CD4-positive, CD25-positive, alpha-beta regulatory T cell (primary cell): ENCODE measurements around the gene MYBL2. TPM values are rescaled to one million over a fixed set of nuclear protein-coding genes. Genes with fewer than 3 reads are reported as not detected.
A peak's percentile ranks its signal among the peaks of the same experiment; 100 is the strongest.

Experiments used
- ATAC-seq, 2 donors: fragments of 150-1000 bp; cut with Tn5 transposase; one replicate each; pipeline ENCODE4 v1.10.0; 2021; ENCODE audit warnings: low read depth in 2 of 2, moderate number of reproducible peaks in 2 of 2, moderate library complexity in 1 of 2
- DNase-seq, 3 donors: peaks; one replicate each; pipeline versions ENCODE4 v3.0.0 to v3.0.0-alpha.2; 2012 to 2022; ENCODE audit warnings: mixed read lengths in 1 of 3
- H3K27ac ChIP-seq: one replicate; pipeline ENCODE4 v1.7.0; 2013; ENCODE audit warnings: mild to moderate bottlenecking, low read length; ENCODE audit not compliant: insufficient read depth, poor library complexity, severe bottlenecking
- H3K27me3 ChIP-seq: one replicate; pipeline ENCODE4 v1.7.0; 2013; ENCODE audit warnings: low read length; ENCODE audit not compliant: control insufficient read depth, insufficient read depth
- H3K36me3 ChIP-seq: one replicate; pipeline ENCODE4 v1.7.0; 2013; ENCODE audit warnings: mild to moderate bottlenecking, low read length, moderate library complexity; ENCODE audit not compliant: control insufficient read depth, insufficient read depth
- H3K4me1 ChIP-seq: 2 replicates; pipeline ENCODE4 v1.7.0; 2013; ENCODE audit warnings: mild to moderate bottlenecking, low read length; ENCODE audit not compliant: insufficient read depth, control insufficient read depth, poor library complexity, severe bottlenecking
- H3K4me3 ChIP-seq: one replicate; pipeline ENCODE4 v1.7.0; 2013; ENCODE audit warnings: low read depth, mild to moderate bottlenecking, low read length, moderate library complexity
- H3K9me3 ChIP-seq, 2 experiments: 1 replicate in 1 of 2; 2 replicates in 1 of 2; pipeline ENCODE4 v1.7.0; 2013; ENCODE audit warnings: low read length in 2 of 2, mild to moderate bottlenecking in 1 of 2, moderate library complexity in 1 of 2; ENCODE audit not compliant: control insufficient read depth in 2 of 2
- H3K27ac Mint-ChIP-seq, 3 donors: one replicate each; pipeline ENCODE4 v1.8.0; 2020 to 2022; ENCODE audit warnings: mild to moderate bottlenecking in 3 of 3, mixed read lengths in 3 of 3, moderate library complexity in 2 of 3
- H3K27me3 Mint-ChIP-seq: one replicate; pipeline ENCODE4 v1.8.0; 2022; ENCODE audit warnings: mild to moderate bottlenecking, mixed read lengths
- H3K36me3 Mint-ChIP-seq: one replicate; pipeline ENCODE4 v1.8.0; 2020; ENCODE audit warnings: mixed read lengths
- H3K4me1 Mint-ChIP-seq, 4 donors: one replicate each; pipeline ENCODE4 v1.8.0; 2020 to 2022; ENCODE audit warnings: mixed read lengths in 4 of 4, mild to moderate bottlenecking in 1 of 4
- H3K4me3 Mint-ChIP-seq, 4 donors: one replicate each; pipeline ENCODE4 v1.8.0; 2020 to 2022; ENCODE audit warnings: mild to moderate bottlenecking in 4 of 4, mixed read lengths in 4 of 4, moderate library complexity in 3 of 4
- H3K9me3 Mint-ChIP-seq, 7 donors: one replicate each; pipeline ENCODE4 v1.8.0; 2020 to 2022; ENCODE audit warnings: mixed read lengths in 7 of 7, mild to moderate bottlenecking in 3 of 7, moderate library complexity in 2 of 7
- polyA plus RNA-seq, 4 donors: library from polyadenylated mRNA; unstranded; fragments of 300-500 nt; fragmentation: Illumina TruSeq; gene quantifications; one replicate each; pipeline ENCODE4 v1.2.3, GENCODE V29; 2021
- total RNA-seq: library from RNA; stranded (reverse); gene quantifications from one replicate; pipeline ENCODE4 v1.2.3, GENCODE V29; 2022

The MYBL2 gene
- total and polyA plus RNA-seq, 5 donors from 2014 or later = 1.6 to 4.3 (median 2.7) TPM

- ATAC-seq = no peak
- H3K27me3 Mint-ChIP-seq = peaks cover 18% of the 10 kb centered on the region
- no peak overlapping the region for H3K27ac ChIP-seq
- H3K4me3 ChIP-seq = no peak overlapping the region
- H3K9me3 Mint-ChIP-seq = peaks cover 0 to 5% (median 2%) of the 10 kb centered on the region in 7 donors
- H3K27ac Mint-ChIP-seq = no peak overlapping the region
- H3K36me3 Mint-ChIP-seq = no peaks in the 10 kb centered on the region
- no peak overlapping the region for H3K4me3 Mint-ChIP-seq
- peaks cover 0 to 14% (median 5%) of the 10 kb centered on the region in 4 donors for H3K4me1 Mint-ChIP-seq
- peaks cover 12% of the 10 kb centered on the region for H3K4me1 ChIP-seq
- DNase-seq = no peak
- no peaks in the 10 kb centered on the region for H3K9me3 ChIP-seq
- H3K36me3 ChIP-seq = no peaks in the 10 kb centered on the region
- H3K27me3 ChIP-seq = no peaks in the 10 kb centered on the region
Observed at GRCh38 chr20:43669332-43669731, 2.4 kb downstream of the MYBL2 start.

DNA sequence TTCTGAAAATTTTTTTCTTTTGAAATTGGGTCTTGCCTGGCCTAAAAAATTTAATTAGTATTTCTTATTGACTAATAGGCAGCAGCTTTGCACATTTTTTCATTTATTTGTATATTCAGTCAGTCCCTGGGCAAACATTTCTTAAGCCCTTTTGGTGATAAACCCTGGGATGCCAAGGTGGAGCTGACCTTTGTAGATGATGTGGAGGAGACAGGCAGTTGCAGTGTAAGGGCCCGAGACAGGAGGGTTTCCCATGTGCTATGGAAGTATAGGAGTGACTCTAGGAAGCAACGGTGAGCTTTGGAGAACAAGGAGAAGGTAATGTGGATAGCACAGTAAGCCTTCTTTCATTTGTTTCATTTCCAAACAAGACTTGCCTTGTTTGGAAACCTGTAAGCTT is 3.5 kb downstream of the MYBL2 start:
- peak overlapping the region in 1 of 3 donors; percentile 45 for H3K27ac Mint-ChIP-seq
- no peak overlapping the region for H3K4me3 ChIP-seq

GRCh38 chr20:43676368-43676767 is 9.5 kb downstream of the MYBL2 start:
- Mint-ChIP-seq H3K4me1 (peaks cover 0 to 10% (median 2%) of the 10 kb centered on the region in 4 donors), H3K36me3 (peaks cover 3% of the 10 kb centered on the region), H3K27ac (peak overlapping the region in 1 of 3 donors; percentile 67), H3K27me3 (no peaks in the 10 kb centered on the region), H3K4me3 (peak overlapping the region in 1 of 4 donors; percentile 84), H3K9me3 (peaks cover 0 to 11% (median 0%) of the 10 kb centered on the region in 7 donors)
- no peak for DNase-seq
- no peak for ATAC-seq
- peaks cover under 1% of the 10 kb centered on the region for H3K4me1 ChIP-seq
- no peaks in the 10 kb centered on the region for H3K27me3 ChIP-seq
- H3K9me3 ChIP-seq = no peaks in the 10 kb centered on the region
- H3K36me3 ChIP-seq = no peaks in the 10 kb centered on the region
- H3K4me3 ChIP-seq = no peak overlapping the region
- no peak overlapping the region for H3K27ac ChIP-seq

More for the DNA sequence above, 3.5 kb downstream of the MYBL2 start:
- ATAC-seq = no peak
- Mint-ChIP-seq H3K27me3 (peaks cover 18% of the 10 kb centered on the region), H3K9me3 (peaks cover 0 to 8% (median 2%) of the 10 kb centered on the region in 7 donors), H3K4me3 (peak overlapping the region in 1 of 4 donors; percentile 54), H3K36me3 (no peaks in the 10 kb centered on the region), H3K4me1 (peaks cover 0 to 14% (median 5%) of the 10 kb centered on the region in 4 donors)
- no peak overlapping the region for H3K27ac ChIP-seq
- DNase-seq = no peak
- H3K36me3 ChIP-seq = no peaks in the 10 kb centered on the region
- H3K4me1 ChIP-seq = peaks cover 12% of the 10 kb centered on the region
- no peaks in the 10 kb centered on the region for H3K9me3 ChIP-seq
- H3K27me3 ChIP-seq = no peaks in the 10 kb centered on the region

DNA sequence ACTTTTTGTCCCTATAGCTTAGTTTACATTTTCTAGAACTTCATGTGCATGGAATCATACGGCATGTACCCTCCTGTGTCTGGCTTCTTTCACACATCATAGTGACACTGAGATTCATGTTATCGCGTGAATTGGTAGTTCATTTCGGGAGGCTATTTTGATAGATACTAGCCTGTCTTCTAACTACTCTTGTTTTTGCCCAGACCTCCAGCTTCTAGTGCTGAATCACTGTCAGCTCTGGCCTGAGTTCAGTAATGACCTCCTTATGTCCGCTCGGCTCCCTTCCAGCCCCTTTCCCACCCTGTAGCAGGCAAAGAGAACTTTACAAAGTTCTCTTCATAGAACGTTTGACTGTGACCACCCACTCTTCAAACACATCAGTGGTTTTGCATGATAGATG is 14.1 kb downstream of the MYBL2 start:
- Mint-ChIP-seq H3K27ac (peak overlapping the region in 2 of 3 donors; percentile 71 to 84), H3K9me3 (peaks cover 0 to 3% (median 0%) of the 10 kb centered on the region in 7 donors), H3K4me1 (peaks cover 0 to 20% (median 8%) of the 10 kb centered on the region in 4 donors), H3K27me3 (no peaks in the 10 kb centered on the region), H3K36me3 (peaks cover 3% of the 10 kb centered on the region), H3K4me3 (no peak overlapping the region)
- H3K4me1 ChIP-seq = peaks cover 11% of the 10 kb centered on the region
- no peak for DNase-seq
- no peak overlapping the region for H3K4me3 ChIP-seq
- no peaks in the 10 kb centered on the region for H3K27me3 ChIP-seq
- H3K9me3 ChIP-seq = no peaks in the 10 kb centered on the region
- no peak overlapping the region for H3K27ac ChIP-seq
- ATAC-seq = no peak
- no peaks in the 10 kb centered on the region for H3K36me3 ChIP-seq

- Histone ChIP-seq H3K4me3 (peak overlapping the region; percentile 15), H3K27ac (no peak overlapping the region), H3K9me3 (no peaks in the 10 kb centered on the region), H3K4me1 (peaks cover 11% of the 10 kb centered on the region), H3K36me3 (no peaks in the 10 kb centered on the region), H3K27me3 (no peaks in the 10 kb centered on the region)
- peak in 1 of 3 donors; percentile 30 for DNase-seq
- Mint-ChIP-seq H3K27ac (peak overlapping the region; percentile 28 to 84 (median 71)), H3K36me3 (no peaks in the 10 kb centered on the region), H3K4me1 (peaks cover 0 to 25% (median 8%) of the 10 kb centered on the region in 4 donors), H3K27me3 (no peaks in the 10 kb centered on the region), H3K9me3 (no peaks in the 10 kb centered on the region), H3K4me3 (peak overlapping the region in 2 of 4 donors; percentile 20 to 39)
- ATAC-seq = peak; percentile 31 to 43
Observed at GRCh38 chr20:43681468-43681942, 14.6 kb downstream of the MYBL2 start.

DNA sequence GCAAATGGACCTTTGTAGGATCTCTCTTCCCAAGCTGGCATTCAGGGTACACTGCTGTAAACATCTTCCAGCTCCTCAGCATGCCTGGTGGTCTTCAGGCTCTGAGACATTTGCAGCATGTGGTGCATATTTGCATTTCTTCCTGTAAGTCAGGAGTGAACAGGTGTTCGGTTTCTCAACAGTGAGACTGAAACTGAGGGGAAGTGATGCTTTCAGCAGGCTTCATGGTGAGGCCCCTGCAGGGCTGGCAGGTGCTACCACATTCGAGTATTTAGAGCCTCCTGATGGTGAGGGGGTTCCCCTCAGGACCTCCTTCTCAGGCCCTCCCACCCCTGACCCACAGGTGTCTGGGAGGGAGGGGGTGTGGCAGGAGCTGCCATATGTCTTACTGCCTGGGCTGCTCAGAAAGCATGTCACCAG is 15.1 kb downstream of the MYBL2 start:
- H3K27me3 ChIP-seq = no peaks in the 10 kb centered on the region
- no peaks in the 10 kb centered on the region for H3K9me3 ChIP-seq
- H3K4me1 ChIP-seq = peaks cover 11% of the 10 kb centered on the region
- DNase-seq = peak in 1 of 3 donors; percentile 47
- peak overlapping the region; percentile 15 for H3K4me3 ChIP-seq
- ATAC-seq = peak; percentile 50 to 70
- H3K4me3 Mint-ChIP-seq = peak overlapping the region in 2 of 4 donors; percentile 20 to 29
- no peak overlapping the region for H3K27ac ChIP-seq
- H3K36me3 ChIP-seq = no peaks in the 10 kb centered on the region
- peaks cover 0 to 25% (median 8%) of the 10 kb centered on the region in 4 donors for H3K4me1 Mint-ChIP-seq
- H3K36me3 Mint-ChIP-seq = no peaks in the 10 kb centered on the region
- H3K9me3 Mint-ChIP-seq = no peaks in the 10 kb centered on the region
- no peaks in the 10 kb centered on the region for H3K27me3 Mint-ChIP-seq
- H3K27ac Mint-ChIP-seq = peak overlapping the region; percentile 28 to 71 (median 42)

DNA sequence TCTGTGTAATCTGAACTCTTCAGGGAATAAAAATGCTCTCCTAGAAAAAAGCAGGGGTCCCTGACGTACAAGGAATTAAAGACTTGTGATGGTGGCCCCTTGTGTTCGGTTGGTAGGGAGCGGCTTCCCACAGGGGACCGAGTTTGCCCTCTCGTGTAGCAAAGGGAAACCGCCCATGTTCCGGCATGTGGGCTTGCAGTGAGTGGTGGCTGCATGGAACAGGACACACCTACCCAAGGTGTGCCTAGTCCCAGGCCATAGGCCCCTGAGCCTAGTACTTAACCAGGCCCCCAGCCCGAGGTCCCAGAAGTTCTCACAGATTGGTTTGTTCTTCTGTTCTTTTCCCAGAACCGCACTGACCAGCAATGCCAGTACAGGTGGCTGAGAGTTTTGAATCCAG is 15.5 kb downstream of the MYBL2 start:
- no peak for DNase-seq
- Mint-ChIP-seq H3K27ac (peak overlapping the region in 2 of 3 donors; percentile 42 to 71), H3K27me3 (no peaks in the 10 kb centered on the region), H3K4me3 (no peak overlapping the region), H3K4me1 (peaks cover 0 to 25% (median 8%) of the 10 kb centered on the region in 4 donors), H3K36me3 (no peaks in the 10 kb centered on the region), H3K9me3 (no peaks in the 10 kb centered on the region)
- peaks cover 11% of the 10 kb centered on the region for H3K4me1 ChIP-seq
- H3K36me3 ChIP-seq = no peaks in the 10 kb centered on the region
- H3K27me3 ChIP-seq = no peaks in the 10 kb centered on the region
- H3K9me3 ChIP-seq = no peaks in the 10 kb centered on the region
- H3K27ac ChIP-seq = no peak overlapping the region
- H3K4me3 ChIP-seq = no peak overlapping the region
- no peak for ATAC-seq

DNA sequence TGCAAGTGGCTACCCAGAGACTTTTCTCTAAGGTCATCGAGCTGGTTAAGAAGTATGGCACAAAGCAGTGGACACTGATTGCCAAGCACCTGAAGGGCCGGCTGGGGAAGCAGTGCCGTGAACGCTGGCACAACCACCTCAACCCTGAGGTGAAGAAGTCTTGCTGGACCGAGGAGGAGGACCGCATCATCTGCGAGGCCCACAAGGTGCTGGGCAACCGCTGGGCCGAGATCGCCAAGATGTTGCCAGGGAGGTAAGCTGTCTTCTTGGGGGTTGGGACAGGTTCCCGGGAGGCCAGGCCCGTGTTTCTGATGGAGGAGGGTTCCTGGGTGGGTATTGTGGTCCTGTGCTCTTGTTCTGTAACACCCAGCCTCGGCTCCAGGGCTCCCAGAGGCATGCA is 19.9 kb downstream of the MYBL2 start:
- Histone ChIP-seq H3K27ac (no peak overlapping the region), H3K9me3 (no peaks in the 10 kb centered on the region), H3K4me1 (peaks cover 6% of the 10 kb centered on the region), H3K36me3 (no peaks in the 10 kb centered on the region), H3K4me3 (no peak overlapping the region), H3K27me3 (no peaks in the 10 kb centered on the region)
- ATAC-seq (no peak), DNase-seq (no peak)
- Mint-ChIP-seq H3K27me3 (no peaks in the 10 kb centered on the region), H3K27ac (peak overlapping the region in 2 of 3 donors; percentile 51 to 61), H3K36me3 (no peaks in the 10 kb centered on the region), H3K4me1 (peaks cover 0 to 17% (median 3%) of the 10 kb centered on the region in 4 donors), H3K4me3 (no peak overlapping the region), H3K9me3 (no peaks in the 10 kb centered on the region)
